H1 (cell line): ENCODE measurements around the gene SMIM7. TPM values are rescaled to one million over a fixed set of nuclear protein-coding genes. Genes with fewer than 3 reads are reported as not detected.

ENCODE experiments used
- CTCF ChIA-PET: fragments of 300-600 bp; sonication (Branson Sonifier 250); formaldehyde crosslinking; loops from one replicate; lab custom pipeline; 2021; ENCODE audit not compliant: partially characterized antibody; lab: Charles Lee
- POLR2A ChIA-PET: fragments of 300-600 bp; sonication (Branson Sonifier 250); formaldehyde crosslinking; loops from one replicate; lab custom pipeline; 2021; ENCODE audit warnings: inconsistent platforms; ENCODE audit not compliant: partially characterized antibody; lab: Charles Lee
- DNase-seq, 2 experiments: peaks; one replicate each; pipeline versions ENCODE4 v3.0.0 to v3.0.0-alpha.2; 2010 to 2022; ENCODE audit warnings: low spot score in 2 of 2, low read depth in 1 of 2, mixed read lengths in 1 of 2
- FAIRE-seq: peaks from 2 replicates; lab custom pipeline; 2011; peaks lifted over from hg19 to GRCh38; lab: Jason Lieb, UNC
- H2AFZ ChIP-seq: 2 replicates; pipeline ENCODE4 v1.8.1; 2012; ENCODE audit warnings: low read length, inconsistent platforms
- H2AK5ac ChIP-seq: 2 replicates; pipeline ENCODE4 v1.6.1; 2013; ENCODE audit warnings: low read depth, low read length
- H2BK120ac ChIP-seq: replicated peaks from 2 replicates; pipeline ENCODE3; 2013; ENCODE audit warnings: low read depth, low read length, inconsistent platforms
- H2BK12ac ChIP-seq: 2 replicates; pipeline ENCODE4 v1.6.1; 2013; ENCODE audit warnings: low read depth, low read length
- H2BK15ac ChIP-seq: 2 replicates; pipeline ENCODE4 v1.6.1; 2013; ENCODE audit warnings: low read length
- H2BK20ac ChIP-seq: 2 replicates; pipeline ENCODE4 v1.6.1; 2013; ENCODE audit warnings: low read length
- H2BK5ac ChIP-seq: 2 replicates; pipeline ENCODE4 v1.6.1; 2013; ENCODE audit warnings: low read depth, low read length
- H3K14ac ChIP-seq: 2 replicates; pipeline ENCODE4 v1.6.1; 2013; ENCODE audit warnings: inconsistent platforms; ENCODE audit not compliant: insufficient read length
- H3K18ac ChIP-seq: 2 replicates; pipeline ENCODE4 v1.6.1; 2013; ENCODE audit warnings: low read length; ENCODE audit errors: extremely low read depth
- H3K23ac ChIP-seq: 2 replicates; pipeline ENCODE4 v1.6.1; 2013; ENCODE audit warnings: inconsistent platforms; ENCODE audit not compliant: insufficient read length
- H3K23me2 ChIP-seq: 2 replicates; pipeline ENCODE4 v1.6.1; 2013; ENCODE audit warnings: low read depth, low read length
- H3K27ac ChIP-seq: 2 replicates; pipeline ENCODE4 v1.6.1; 2011; ENCODE audit warnings: low read depth, low read length, inconsistent platforms
- H3K27me3 ChIP-seq, 4 experiments: replicated peaks in 1 of 4; 1 replicate in 1 of 4; 2 replicates in 3 of 4; pipeline versions ENCODE4 v1.6.1 to v1.8.1; 2011 to 2013; ENCODE audit warnings: low read length in 3 of 4, mild to moderate bottlenecking in 3 of 4, inconsistent platforms in 2 of 4, mixed read lengths in 2 of 4, moderate library complexity in 1 of 4; ENCODE audit not compliant: control insufficient read depth in 3 of 4, insufficient read depth in 3 of 4; ENCODE audit errors: extremely low read depth in 1 of 4
- H3K36me3 ChIP-seq, 4 experiments: 2 replicates each; pipeline versions ENCODE4 v1.6.1 to v1.8.1; 2011 to 2013; ENCODE audit warnings: mild to moderate bottlenecking in 4 of 4, low read length in 3 of 4, moderate library complexity in 2 of 4, control low read depth in 1 of 4, inconsistent platforms in 1 of 4; ENCODE audit not compliant: insufficient read depth in 4 of 4, control insufficient read depth in 2 of 4
- H3K4ac ChIP-seq: replicated peaks from 2 replicates; pipeline ENCODE3; 2013; ENCODE audit warnings: low read length, low read depth, mixed read lengths, inconsistent platforms; ENCODE audit not compliant: insufficient read length
- H3K4me1 ChIP-seq, 4 experiments: replicated peaks in 1 of 4; 1 replicate in 1 of 4; 2 replicates in 3 of 4; pipeline versions ENCODE4 v1.6.1 to v1.8.1; 2011 to 2013; ENCODE audit warnings: low read length in 3 of 4, inconsistent platforms in 2 of 4, mixed read lengths in 1 of 4; ENCODE audit not compliant: insufficient read depth in 4 of 4, control insufficient read depth in 3 of 4
- H3K4me2 ChIP-seq, 2 experiments: 2 replicates each; pipeline versions ENCODE4 v1.6.1 to v1.8.1; 2011 to 2013; ENCODE audit warnings: low read depth in 2 of 2, low read length in 2 of 2, control low read depth in 1 of 2, inconsistent platforms in 1 of 2, mild to moderate bottlenecking in 1 of 2; ENCODE audit not compliant: insufficient read depth in 1 of 2
- H3K4me3 ChIP-seq, 4 experiments: fragments of 200-600, 300-600 bp in 1 of 4; sonication (generic), shearing (Covaris generic), sonication (Bioruptor Twin) in 1 of 4; 2 replicates each; pipeline versions ENCODE4 v1.5.1 to v1.8.1; 2011 to 2016; ENCODE audit warnings: low read length in 4 of 4, low read depth in 3 of 4, control low read depth in 2 of 4, inconsistent platforms in 2 of 4, mild to moderate bottlenecking in 2 of 4, mixed read lengths in 1 of 4, moderate library complexity in 1 of 4; ENCODE audit not compliant: insufficient read depth in 2 of 4; ENCODE audit errors: extremely low read depth in 1 of 4
- H3K56ac ChIP-seq: replicated peaks from 2 replicates; pipeline ENCODE3; 2013; ENCODE audit warnings: low read depth, mild to moderate bottlenecking, mixed read lengths, low read length, inconsistent platforms; ENCODE audit not compliant: insufficient read length
- H3K79me1 ChIP-seq: 2 replicates; pipeline ENCODE4 v1.6.1; 2013; ENCODE audit warnings: low read depth, low read length, control low read depth
- H3K79me2 ChIP-seq, 2 experiments: 2 replicates each; pipeline versions ENCODE4 v1.6.1 to v1.8.1; 2012 to 2013; ENCODE audit warnings: low read length in 2 of 2, mild to moderate bottlenecking in 2 of 2, inconsistent platforms in 1 of 2; ENCODE audit not compliant: insufficient read depth in 2 of 2, control insufficient read depth in 1 of 2
- H3K9ac ChIP-seq, 4 experiments: replicated peaks in 1 of 4; 1 replicate in 1 of 4; 2 replicates in 3 of 4; pipeline versions ENCODE4 v1.6.1 to v1.8.1; 2011 to 2013; ENCODE audit warnings: low read depth in 3 of 4, low read length in 3 of 4, control low read depth in 2 of 4, mild to moderate bottlenecking in 2 of 4, moderate library complexity in 2 of 4, inconsistent platforms in 1 of 4; ENCODE audit errors: extremely low read depth in 1 of 4
- H3K9me3 ChIP-seq, 2 experiments: 2 replicates each; pipeline versions ENCODE4 v1.6.1 to v1.8.1; 2012 to 2013; ENCODE audit warnings: mild to moderate bottlenecking in 2 of 2, moderate library complexity in 2 of 2, control low read depth in 1 of 2, inconsistent platforms in 1 of 2, low read depth in 1 of 2, low read length in 1 of 2, mixed read lengths in 1 of 2; ENCODE audit not compliant: insufficient read depth in 2 of 2
- H4K20me1 ChIP-seq, 2 experiments: replicated peaks in 1 of 2; 2 replicates each; pipeline versions ENCODE3 to v1.8.1; 2011 to 2013; ENCODE audit warnings: inconsistent platforms in 2 of 2, low read length in 2 of 2, mild to moderate bottlenecking in 1 of 2; ENCODE audit not compliant: insufficient read depth in 2 of 2, control insufficient read depth in 1 of 2
- H4K5ac ChIP-seq: 2 replicates; pipeline ENCODE4 v1.6.1; 2013; ENCODE audit warnings: low read length, low read depth, mixed read lengths, inconsistent platforms; ENCODE audit not compliant: insufficient read length
- H4K8ac ChIP-seq: 2 replicates; pipeline ENCODE4 v1.8.0; 2013; ENCODE audit warnings: mild to moderate bottlenecking, moderate library complexity, low read length, inconsistent platforms; ENCODE audit not compliant: insufficient read depth; ENCODE audit errors: extremely low read depth
- H4K91ac ChIP-seq: replicated peaks from 2 replicates; pipeline ENCODE3; 2013; ENCODE audit warnings: low read length, mixed read lengths, inconsistent platforms; ENCODE audit not compliant: insufficient read length
- BCL11A ChIP-seq, 2 experiments: IDR thresholded peaks; one replicate each; pipeline ENCODE4 v1.6.1; 2011; ENCODE audit warnings: low read depth in 2 of 2, low read length in 2 of 2, mild to moderate bottlenecking in 2 of 2
- BRCA1 ChIP-seq: IDR thresholded peaks from 2 replicates; pipeline ENCODE4 v1.6.1; 2012; ENCODE audit warnings: low read depth, low read length, improper control_type of control experiment
- FOSL1 ChIP-seq: IDR thresholded peaks from 2 replicates; pipeline ENCODE4 v1.6.1; 2011; ENCODE audit warnings: mild to moderate bottlenecking, low read depth, low read length, moderate library complexity; ENCODE audit not compliant: insufficient read depth
- JUN ChIP-seq: IDR thresholded peaks from 2 replicates; pipeline ENCODE4 v1.6.1; 2011; ENCODE audit warnings: low read depth, mild to moderate bottlenecking, improper control_type of control experiment, low read length
- KDM4A ChIP-seq: IDR thresholded peaks from one replicate; pipeline ENCODE4 v1.7.1; 2012; ENCODE audit warnings: low read depth, mild to moderate bottlenecking, moderate library complexity, low read length, inconsistent platforms; ENCODE audit not compliant: severe bottlenecking
- NRF1 ChIP-seq: IDR thresholded peaks from 2 replicates; pipeline ENCODE4 v1.6.1; 2011; ENCODE audit warnings: mild to moderate bottlenecking, low read depth, low read length, improper control_type of control experiment
- PHF8 ChIP-seq: fragments of 200-600 bp; sonication (generic); conservative IDR thresholded peaks from 2 replicates; pipeline ENCODE4 v1.7.1; 2012; ENCODE audit warnings: low read depth, mild to moderate bottlenecking, inconsistent platforms, low read length, moderate library complexity
- POLR2A ChIP-seq, 2 experiments: IDR thresholded peaks; 1 replicate in 1 of 2; 2 replicates in 1 of 2; pipeline ENCODE4 v1.6.1; 2011; ENCODE audit warnings: low read depth in 2 of 2, low read length in 2 of 2, mild to moderate bottlenecking in 2 of 2; ENCODE audit errors: control extremely low read depth in 1 of 2
- SIX5 ChIP-seq: IDR thresholded peaks from 2 replicates; pipeline ENCODE4 v1.6.1; 2011; ENCODE audit warnings: mild to moderate bottlenecking, low read depth, low read length
- SP2 ChIP-seq: IDR thresholded peaks from 2 replicates; pipeline ENCODE4 v1.6.1; 2012; ENCODE audit warnings: mild to moderate bottlenecking, low read length, inconsistent platforms
- TAF7 ChIP-seq: optimal IDR thresholded peaks from 2 replicates; pipeline ENCODE3; 2011; ENCODE audit warnings: low read depth, mild to moderate bottlenecking, inconsistent platforms, low read length, moderate library complexity, borderline replicate concordance
- TBP ChIP-seq: IDR thresholded peaks from 2 replicates; pipeline ENCODE4 v1.6.1; 2011; ENCODE audit warnings: low read depth, low read length, improper control_type of control experiment
- WGBS, 2 experiments: shearing (Covaris generic) in 1 of 2; methylation state at CpG; one replicate each; pipeline versions ENCODE4 v1.1.6 to v1.1.7; 2013 to 2015; ENCODE audit warnings: low lambda C conversion rate in 2 of 2, mixed read lengths in 2 of 2, inconsistent platforms in 1 of 2, low coverage in 1 of 2, missing lambda C conversion rate in 1 of 2; ENCODE audit not compliant: insufficient replicate concordance in 2 of 2, insufficient coverage in 1 of 2, insufficient read length in 1 of 2; ENCODE audit errors: extremely low coverage in 1 of 2, missing lambda C conversion rate in 1 of 2; 5-methylcytosine and 5-hydroxymethylcytosine counted together
- polyA plus RNA-seq, 7 experiments: library from polyadenylated mRNA; depleted of rRNA in 3 of 7; stranded (reverse) in 5 of 7; unstranded in 2 of 7; fragments of >200 nt in 5 of 7; fragments of 200-250 nt in 2 of 7; gene quantifications; 1 replicate in 5 of 7; 2 replicates in 1 of 7; 4 replicates in 1 of 7; pipeline versions ENCODE4 v1.2.1 to v1.2.3, GENCODE V29; 2011 to 2013; ENCODE audit warnings: missing spikeins in 2 of 7, mixed read lengths in 2 of 7
- total RNA-seq: library from RNA; stranded (reverse); fragmentation: NEBNext Ultra II Directional; extraction: Animal tissue kit (Norgen Biotek cat#: 25700); gene quantifications from 2 replicates; pipeline ENCODE4 v1.2.1, GENCODE V29; 2021

SMIM7 gene
- total and polyA plus RNA-seq, 2 of the 8 experiments (the other 6 are each of a cell fraction or from before 2014, with no cell fraction given): 55.5 to 67.5 TPM

DNA sequence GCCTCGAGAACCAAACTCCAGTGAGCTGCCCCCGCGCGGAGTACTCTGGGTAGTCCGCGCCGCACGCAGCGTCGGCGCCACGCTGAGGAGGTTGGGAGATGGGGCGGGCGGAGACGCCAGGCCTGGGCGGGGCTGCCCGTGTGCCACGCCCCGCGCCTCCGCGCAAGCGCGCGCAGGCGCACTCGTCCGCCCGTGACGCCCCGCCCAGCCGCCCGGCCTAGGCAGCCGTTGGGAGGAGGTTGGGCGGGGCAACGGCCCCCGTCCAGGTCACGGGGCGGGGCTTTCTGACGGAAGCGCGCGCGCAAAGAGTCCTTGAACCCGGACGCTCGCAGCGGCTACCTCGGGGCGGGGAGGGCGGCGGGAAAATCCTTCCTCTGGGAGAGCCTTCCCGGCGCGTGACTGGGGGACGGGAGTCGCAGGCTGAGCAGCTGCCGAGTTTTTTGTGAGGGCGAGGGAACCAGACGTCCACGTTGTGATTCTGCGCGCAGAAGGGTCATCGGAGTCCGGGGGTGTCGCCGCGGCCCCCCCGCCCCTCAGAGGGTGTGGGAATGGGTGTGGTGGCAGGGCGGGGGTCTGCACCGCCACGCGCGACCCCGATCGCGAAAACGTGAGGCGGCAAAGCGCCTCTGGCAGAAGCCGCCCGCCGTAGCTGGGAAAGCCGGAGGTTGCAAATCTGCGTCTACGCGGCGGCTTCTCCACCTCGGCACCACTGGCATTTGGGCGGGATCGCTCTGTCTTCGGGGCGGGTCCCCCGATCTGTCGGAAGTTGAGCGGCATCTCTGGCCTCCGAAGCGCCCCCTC lies 31.6 kb downstream of the SMIM7 start, which contains the start of gene MED26:
Gene MED26 (minus strand): TSS at position 22 of the 801 bp plus-strand sequence. CDS start 261 bp downstream, outside the sequence.
- no peaks in the 10 kb centered on the region for H3K9me3 ChIP-seq
- peak within 1 kb of the TSS; percentile 76 to 99 for H3K4me2 ChIP-seq
- H3K4me3 ChIP-seq: peak within 1 kb of the TSS; percentile 77 to 99 (median 82)
- H3K9ac ChIP-seq: peak within 1 kb of the TSS; percentile 76 to 86 (median 82)
- H2BK15ac ChIP-seq: no peak within 1 kb of the TSS
- no peak within 1 kb of the TSS for H3K14ac ChIP-seq
- no peak within 1 kb of the TSS for H2AK5ac ChIP-seq
- peaks cover 11% of the 10 kb centered on the region; the same call in 1 of the 2 replicates for H3K79me1 ChIP-seq
- peak; percentile 79 to 96 for DNase-seq
- peaks cover 2 to 10% (median 4%) of the 10 kb centered on the region in 4 experiments; a peak in 6 of 7 replicates for H3K4me1 ChIP-seq
- H3K23me2 ChIP-seq: peaks cover 10% of the 10 kb centered on the region; the same call in 1 of the 2 replicates
- no peak within 1 kb of the TSS for H3K4ac ChIP-seq
- ChIA-PET POLR2A (interaction anchor here (1.2 to 4.4 kb wide), 11 partner anchors 10 to 184 kb away, joined by 3 to 27 read pairs (median 4); partner anchors contain the start of genes SLC35E1 and TMEM38A), CTCF (interaction anchor here (0.7 to 1.4 kb wide), 2 partner anchors 12 to 45 kb away, joined by 3 to 4 read pairs; no protein-coding TSS in a partner anchor)
- H3K23ac ChIP-seq: no peak within 1 kb of the TSS
- H2AFZ ChIP-seq: no peak within 1 kb of the TSS
- H3K18ac ChIP-seq: peak within 1 kb of the TSS; percentile 90; the same call in 1 of the 2 replicates
- H4K91ac ChIP-seq: peak within 1 kb of the TSS; percentile 53
- H4K8ac ChIP-seq: peak within 1 kb of the TSS; percentile 81
- H2BK5ac ChIP-seq: peak within 1 kb of the TSS; percentile 93
- WGBS, 2 experiments: 1% methylated on average over 48 of the region's 98 CpGs; no CpG with 5 or more reads in 1 of the 2 experiments
- H2BK12ac ChIP-seq: no peak within 1 kb of the TSS
- no peak for FAIRE-seq
- H3K56ac ChIP-seq: peak within 1 kb of the TSS; percentile 78
- H4K20me1 ChIP-seq: peaks cover 12 to 25% of the 10 kb centered on the region in 2 experiments
- H3K79me2 ChIP-seq: peaks cover 12 to 43% of the 10 kb centered on the region in 2 experiments
- peak within 1 kb of the TSS; percentile 81 for H4K5ac ChIP-seq
- H3K36me3 ChIP-seq: peaks cover 0 to 5% (median 2%) of the 10 kb centered on the region in 4 experiments; a peak in 5 of 8 replicates
- H2BK20ac ChIP-seq: no peak within 1 kb of the TSS
- H3K27ac ChIP-seq: peak within 1 kb of the TSS; percentile 79; the same call in 1 of the 2 replicates
- H2BK120ac ChIP-seq: no peak within 1 kb of the TSS
- no peaks in the 10 kb centered on the region for H3K27me3 ChIP-seq
- peak; percentile 62 to 63 for TF ChIP-seq POLR2A (IDR thresholded peaks at IDR 0.05; ENCODE audit: control extremely low read depth in 1 of 2, low read depth in 2 of 2, low read length in 2 of 2)
- no peak for TF ChIP-seq BCL11A (IDR thresholded peaks at IDR 0.05; ENCODE audit: low read depth in 2 of 2, low read length in 2 of 2)
- TF ChIP-seq TAF7: peak; percentile 89
- peak; percentile 81 for TF ChIP-seq PHF8
- TF ChIP-seq SP2: no peak
- peak; percentile 66 for TF ChIP-seq KDM4A
- peak; percentile 83 for TF ChIP-seq NRF1
- TF ChIP-seq TBP: peak; percentile 88
- TF ChIP-seq FOSL1: no peak
- TF ChIP-seq SIX5: no peak
- no peak for TF ChIP-seq JUN
- TF ChIP-seq BRCA1: no peak
